Endodermal cell (in vitro differentiated cells): ENCODE data around the gene ACAD9. TPM values are rescaled to one million over a fixed set of nuclear protein-coding genes. Genes with fewer than 3 reads are reported as not detected.
A peak's percentile ranks its signal among the peaks of the same experiment; 100 is the strongest.
"Not testable (repeated sequence)": the region's sequence is repeated elsewhere in the genome, so short reads cannot be mapped to it uniquely, and the experiment has no call there.

Source experiments
- DNase-seq: peaks from one replicate; pipeline ENCODE4 v3.0.0-alpha.2; 2017
- H3K27ac ChIP-seq: 2 replicates; pipeline ENCODE4 v1.5.1; 2013; ENCODE audit warnings: mild to moderate bottlenecking, low read depth, low read length, moderate library complexity
- H3K27me3 ChIP-seq: 2 replicates; pipeline ENCODE4 v1.6.1; 2013; ENCODE audit warnings: mild to moderate bottlenecking, low read length, moderate library complexity; ENCODE audit not compliant: insufficient read depth, control insufficient read depth, poor library complexity, severe bottlenecking
- H3K36me3 ChIP-seq: 2 replicates; pipeline ENCODE4 v1.7.0; 2013; ENCODE audit warnings: mild to moderate bottlenecking, low read length, moderate library complexity; ENCODE audit not compliant: control insufficient read depth, insufficient read depth
- H3K4me1 ChIP-seq: one replicate; pipeline ENCODE4 v1.7.0; 2013; ENCODE audit warnings: low read length; ENCODE audit not compliant: control insufficient read depth, insufficient read depth
- H3K4me3 ChIP-seq: 2 replicates; pipeline ENCODE4 v1.5.1; 2013; ENCODE audit warnings: mild to moderate bottlenecking, low read length, moderate library complexity
- H3K9ac ChIP-seq: 2 replicates; pipeline ENCODE4 v1.6.1; 2013; ENCODE audit warnings: mild to moderate bottlenecking, low read length, moderate library complexity; ENCODE audit not compliant: poor library complexity, severe bottlenecking; ENCODE audit errors: extremely low read depth
- H3K9me3 ChIP-seq: 2 replicates; pipeline ENCODE4 v1.6.1; 2013; ENCODE audit warnings: mild to moderate bottlenecking, low read length, moderate library complexity; ENCODE audit not compliant: control insufficient read depth
- H3K27ac Mint-ChIP-seq: 2 replicates; pipeline ENCODE4 v1.8.0; 2020; ENCODE audit warnings: mixed read lengths
- H3K27me3 Mint-ChIP-seq: 2 replicates; pipeline ENCODE4 v1.8.0; 2021; ENCODE audit warnings: mild to moderate bottlenecking, mixed read lengths; ENCODE audit not compliant: insufficient read depth
- H3K36me3 Mint-ChIP-seq: 2 replicates; pipeline ENCODE4 v1.8.0; 2020; ENCODE audit warnings: low read depth, mixed read lengths
- H3K4me1 Mint-ChIP-seq: 2 replicates; pipeline ENCODE4 v1.8.0; 2020; ENCODE audit warnings: mixed read lengths
- H3K4me3 Mint-ChIP-seq: 2 replicates; pipeline ENCODE4 v1.8.0; 2020; ENCODE audit warnings: mild to moderate bottlenecking, moderate library complexity, mixed read lengths
- H3K9me3 Mint-ChIP-seq: 2 replicates; pipeline ENCODE4 v1.8.0; 2020; ENCODE audit warnings: mild to moderate bottlenecking, mixed read lengths
- WGBS, 2 experiments: methylation state at CpG; one replicate each; pipeline versions ENCODE4 v1.1.5 to v1.1.7; 2013; ENCODE audit warnings: missing lambda C conversion rate in 2 of 2, mixed read lengths in 1 of 2; ENCODE audit not compliant: insufficient coverage in 1 of 2, insufficient read length in 1 of 2; 5-methylcytosine and 5-hydroxymethylcytosine counted together
- long read RNA-seq, 4 experiments: library from polyadenylated mRNA in 2 of 4; library from RNA in 1 of 4; library from capped mRNA in 1 of 4; stranded (forward) in 3 of 4; unstranded in 1 of 4; transcript quantifications; one replicate each; pipeline ENCODE4 v2.0.0, GENCODE V29; 2020 to 2021; ENCODE audit warnings: inconsistent platforms in 1 of 4
- polyA plus RNA-seq, 2 experiments: library from polyadenylated mRNA; stranded (reverse); fragments of 50-300 nt; gene quantifications; one replicate each; pipeline ENCODE4 v1.2.3, GENCODE V29; 2013
- total RNA-seq, 2 donors: library from RNA; stranded (reverse); fragmentation: NEBNext Ultra II Directional in 1 of 2; extraction: Animal tissue kit (Norgen Biotek cat#: 25700) in 1 of 2; gene quantifications; 2 replicates in 1 of 2; 3 replicates in 1 of 2; pipeline ENCODE4 v1.2.1, GENCODE V29; 2021
- TF ChIP-seq, protein P1 (sequence below): fragments of 200-600 bp; sonication (generic); conservative IDR thresholded peaks from 2 replicates; pipeline ENCODE4 v1.5.0; 2021; ENCODE audit warnings: antibody characterized with exemption, mild to moderate bottlenecking

The ACAD9 gene
- 10 to 100 TPM; 48.0 to 52.1 TPM for total RNA-seq
- 32.3 TPM for polyA plus RNA-seq (2013, experiment 1 of 2)
- polyA plus RNA-seq (2013, experiment 2 of 2) = 30.3 TPM
- long read RNA-seq, experiment 1, transcript ACAD9-201 (18 exons, 2,454 nt) = major isoform, 6 of 26 reads
- long read RNA-seq, experiment 1, partial matches to known transcripts = 8 of 26 reads
- long read RNA-seq, experiment 1, other reads (novel, unspliced or antisense) = 12 of 26 reads
- long read RNA-seq, experiment 2, transcript ACAD9-206 (18 exons, 2,431 nt) = minor isoform, 8 of 79 reads
- long read RNA-seq, experiment 2, transcript ACAD9-201 (18 exons, 2,454 nt) = major isoform, 53 of 79 reads
- long read RNA-seq, experiment 2, partial matches to known transcripts = 6 of 79 reads
- long read RNA-seq, experiment 2, other reads (novel, unspliced or antisense) = 12 of 79 reads
- long read RNA-seq, experiment 3, transcript ACAD9-206 (18 exons, 2,431 nt) = minor isoform, 16 of 276 reads
- long read RNA-seq, experiment 3, transcript ACAD9-201 (18 exons, 2,454 nt) = major isoform, 201 of 276 reads
- long read RNA-seq, experiment 3, partial matches to known transcripts = 16 of 276 reads
- long read RNA-seq, experiment 3, other reads (novel, unspliced or antisense) = 42 of 276 reads
- long read RNA-seq, experiment 4, transcript ACAD9-201 (18 exons, 2,454 nt) = major isoform, 10 of 25 reads
- long read RNA-seq, experiment 4, partial matches to known transcripts = 12 of 25 reads
- long read RNA-seq, experiment 4, other reads (novel, unspliced or antisense) = 3 of 25 reads

- H3K27ac ChIP-seq = peak within 1 kb of the TSS; percentile 92
- peaks cover 24% of the 10 kb centered on the region for H3K36me3 ChIP-seq
- Mint-ChIP-seq H3K4me1 (peaks cover 37% of the 10 kb centered on the region), H3K27me3 (peaks cover 5% of the 10 kb centered on the region), H3K9me3 (no peaks in the 10 kb centered on the region), H3K36me3 (peaks cover 14% of the 10 kb centered on the region), H3K27ac (peak within 1 kb of the TSS; percentile 99), H3K4me3 (peak within 1 kb of the TSS; percentile 75)
- peaks cover 18% of the 10 kb centered on the region for H3K4me1 ChIP-seq
- TF ChIP-seq, protein P1, sequence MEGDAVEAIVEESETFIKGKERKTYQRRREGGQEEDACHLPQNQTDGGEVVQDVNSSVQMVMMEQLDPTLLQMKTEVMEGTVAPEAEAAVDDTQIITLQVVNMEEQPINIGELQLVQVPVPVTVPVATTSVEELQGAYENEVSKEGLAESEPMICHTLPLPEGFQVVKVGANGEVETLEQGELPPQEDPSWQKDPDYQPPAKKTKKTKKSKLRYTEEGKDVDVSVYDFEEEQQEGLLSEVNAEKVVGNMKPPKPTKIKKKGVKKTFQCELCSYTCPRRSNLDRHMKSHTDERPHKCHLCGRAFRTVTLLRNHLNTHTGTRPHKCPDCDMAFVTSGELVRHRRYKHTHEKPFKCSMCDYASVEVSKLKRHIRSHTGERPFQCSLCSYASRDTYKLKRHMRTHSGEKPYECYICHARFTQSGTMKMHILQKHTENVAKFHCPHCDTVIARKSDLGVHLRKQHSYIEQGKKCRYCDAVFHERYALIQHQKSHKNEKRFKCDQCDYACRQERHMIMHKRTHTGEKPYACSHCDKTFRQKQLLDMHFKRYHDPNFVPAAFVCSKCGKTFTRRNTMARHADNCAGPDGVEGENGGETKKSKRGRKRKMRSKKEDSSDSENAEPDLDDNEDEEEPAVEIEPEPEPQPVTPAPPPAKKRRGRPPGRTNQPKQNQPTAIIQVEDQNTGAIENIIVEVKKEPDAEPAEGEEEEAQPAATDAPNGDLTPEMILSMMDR = no peak
- H3K9ac ChIP-seq = peak within 1 kb of the TSS; percentile 94
- peak within 1 kb of the TSS; percentile 96 for H3K4me3 ChIP-seq
- no peaks in the 10 kb centered on the region for H3K9me3 ChIP-seq
- H3K27me3 ChIP-seq = no peaks in the 10 kb centered on the region
- WGBS, 2 experiments = 0 to 1% methylated on average over 55 to 65 of the region's 65 CpGs
- peak; percentile 99 for DNase-seq
Measured at GRCh38 chr3:128879125-128879969, at the start of gene ACAD9. Gene ACAD9 (plus strand): TSS chr3:128879620. CDS start chr3:128879692, 72 bp downstream.

DNA sequence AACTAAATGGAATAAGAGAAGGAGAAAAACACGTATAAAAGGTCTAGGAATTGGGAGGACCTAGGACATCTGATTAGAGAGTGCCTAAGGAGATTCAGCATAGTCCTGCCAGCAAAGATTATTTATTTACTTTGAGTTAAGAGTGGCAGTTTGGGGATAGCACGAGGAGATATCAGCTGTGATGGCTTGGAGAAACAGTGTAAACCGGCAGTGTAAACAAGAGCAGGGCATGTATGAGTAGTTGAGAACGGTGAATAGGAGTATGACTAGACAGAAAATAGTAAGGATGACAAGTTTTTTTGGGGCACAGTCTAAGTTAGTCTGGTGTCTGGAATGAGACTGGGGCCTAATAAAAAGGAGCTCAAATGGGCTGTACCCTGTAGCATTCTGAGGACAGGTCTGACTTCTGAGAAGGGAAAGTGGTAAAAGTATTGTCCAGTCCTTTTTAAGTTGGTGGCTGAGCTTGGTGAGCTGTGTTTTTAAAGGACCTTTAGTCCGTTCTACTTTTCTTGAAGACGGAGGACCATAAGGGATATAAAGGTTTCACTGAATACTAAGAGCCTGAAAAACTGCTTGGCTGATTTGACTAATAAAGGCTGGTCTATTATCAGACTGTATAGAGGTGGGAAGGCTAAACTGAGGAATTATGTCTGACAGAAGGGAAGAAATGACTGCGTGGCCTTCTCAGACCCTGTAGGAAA lies 49.3 kb upstream of the ACAD9 start:
- H3K4me3 ChIP-seq, H3K27ac Mint-ChIP-seq, H3K27ac ChIP-seq, H3K9me3 ChIP-seq, H3K9me3 Mint-ChIP-seq, H3K4me3 Mint-ChIP-seq, H3K27me3 ChIP-seq, H3K36me3 ChIP-seq, H3K4me1 ChIP-seq, H3K4me1 Mint-ChIP-seq, H3K27me3 Mint-ChIP-seq, DNase-seq: not testable (repeated sequence)
- 66 to 94% methylated on average over 3 to 7 of the region's 7 CpGs for WGBS, 2 experiments
- peak overlapping the region; percentile 38 for H3K9ac ChIP-seq
- peaks cover 11% of the 10 kb centered on the region for H3K36me3 Mint-ChIP-seq

GRCh38 chr3:128830762-128831161 lies 48.7 kb upstream of the ACAD9 start:
- WGBS, 2 experiments = 83 to 85% methylated on average over 4 to 5 of the region's 5 CpGs
- not testable (repeated sequence) for H3K27me3 Mint-ChIP-seq, H3K4me3 Mint-ChIP-seq, H3K27me3 ChIP-seq, H3K9ac ChIP-seq, H3K27ac ChIP-seq, H3K9me3 ChIP-seq, H3K9me3 Mint-ChIP-seq, H3K4me1 ChIP-seq, H3K27ac Mint-ChIP-seq, H3K36me3 ChIP-seq, DNase-seq
- peaks cover 14% of the 10 kb centered on the region for H3K36me3 Mint-ChIP-seq
- peak overlapping the region; percentile 65 for H3K4me3 ChIP-seq
- H3K4me1 Mint-ChIP-seq = peaks cover 10% of the 10 kb centered on the region

GRCh38 chr3:128832979-128833378 lies 46.4 kb upstream of the ACAD9 start:
- H3K4me1 ChIP-seq, H3K27me3 ChIP-seq, H3K9me3 Mint-ChIP-seq, H3K27ac Mint-ChIP-seq, H3K27me3 Mint-ChIP-seq, H3K36me3 ChIP-seq, H3K9me3 ChIP-seq, H3K4me3 Mint-ChIP-seq, H3K27ac ChIP-seq: not testable (repeated sequence)
- H3K4me3 ChIP-seq = peak overlapping the region; percentile 83
- Mint-ChIP-seq H3K36me3 (peaks cover 12% of the 10 kb centered on the region), H3K4me1 (peaks cover 10% of the 10 kb centered on the region)
- 29 to 71% methylated on average over 2 to 5 of the region's 5 CpGs for WGBS, 2 experiments
- peak; percentile 74 for DNase-seq
- peak overlapping the region; percentile 64 for H3K9ac ChIP-seq
